Left ventricle myocardium inferior (tissue), 1 donor: ENCODE results near the gene GLIS2. TPM values are rescaled to one million over a fixed set of nuclear protein-coding genes. Genes with fewer than 3 reads are reported as not detected.

ENCODE experiments used
- DNase-seq: peaks from one replicate; pipeline ENCODE4 v3.0.0-alpha.2; 2020
- H3K27ac ChIP-seq: fragments of 200-600 bp; replicated peaks from 2 replicates; pipeline ENCODE4 v1.8.0; 2021
- H3K27me3 ChIP-seq: fragments of 200-600 bp; 2 replicates; pipeline ENCODE4 v1.8.0; 2021; ENCODE audit warnings: low read depth
- H3K36me3 ChIP-seq: fragments of 200-600 bp; 2 replicates; pipeline ENCODE4 v1.8.0; 2021
- H3K4me1 ChIP-seq: fragments of 200-600 bp; 2 replicates; pipeline ENCODE4 v1.8.0; 2021
- H3K4me3 ChIP-seq: fragments of 200-600 bp; 2 replicates; pipeline ENCODE4 v1.8.0; 2021; ENCODE audit warnings: mild to moderate bottlenecking, moderate library complexity
- H3K9me3 ChIP-seq: fragments of 200-600 bp; replicated peaks from 2 replicates; pipeline ENCODE4 v1.8.0; 2021
- intact Hi-C: fragments of 100-400 bp; cut with micrococcal nuclease; formaldehyde crosslinking; loops from one replicate; pipeline ENCODE4 v1.11.0; 2022
- total RNA-seq: library from RNA; stranded (reverse); fragmentation: NEBNext Ultra II Directional; extraction: Animal tissue kit (Norgen Biotek cat#: 25700); gene quantifications from one replicate; pipeline ENCODE4 v1.2.1, GENCODE V29; 2021
- TF ChIP-seq, protein P1 (sequence below): fragments of 200-600 bp; IDR thresholded peaks from 2 replicates; pipeline ENCODE4 v1.8.0; 2021; ENCODE audit warnings: antibody characterized with exemption, mild to moderate bottlenecking, borderline replicate concordance
- donor health status: DM: no; HTN: yes; CAD: no; lungs with severe emphysema.

GLIS2 gene
- total RNA-seq, 1 donor from 2014 or later = 17.2 TPM

DNA sequence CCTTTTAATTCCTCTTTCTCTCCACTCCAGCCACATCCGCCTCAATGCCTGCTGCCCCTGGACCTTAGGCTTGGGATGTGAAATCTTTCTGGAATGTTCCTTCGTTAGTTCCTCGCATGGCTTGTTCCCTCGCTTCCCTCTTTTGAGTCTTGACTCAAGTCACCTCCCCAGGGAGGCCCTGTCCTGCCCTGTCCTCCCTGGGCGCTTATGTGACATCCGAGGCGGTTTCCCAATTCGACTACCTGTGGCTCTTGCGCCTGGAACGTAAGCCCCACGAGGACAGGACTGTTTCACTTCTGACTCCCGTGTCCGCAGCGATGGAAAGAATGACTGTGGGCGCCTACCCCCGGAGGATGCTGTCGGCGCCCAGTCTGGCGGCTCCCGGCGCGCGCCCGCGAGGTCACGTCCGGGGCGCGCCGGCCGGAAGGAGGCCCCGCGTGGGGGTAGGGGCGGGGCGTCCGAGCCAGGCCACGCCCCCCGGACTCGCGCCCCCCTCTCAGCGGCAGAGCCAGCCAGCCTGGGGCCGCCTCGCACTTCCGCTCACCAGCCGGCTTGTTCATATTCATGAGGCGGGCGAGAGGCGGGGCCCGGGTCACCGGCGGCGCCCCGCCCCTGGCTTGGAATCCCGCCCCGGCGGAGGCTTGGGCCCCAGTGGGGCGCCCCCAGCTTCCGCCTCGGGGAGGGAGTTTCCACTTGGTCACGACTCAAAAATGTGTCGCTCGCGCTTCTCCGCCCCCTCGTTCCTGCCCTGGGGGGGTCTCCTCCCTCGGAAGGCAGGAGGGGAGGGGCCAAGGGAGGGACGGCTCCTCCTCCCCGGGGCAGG, 8.4 kb upstream of the GLIS2 start:
- peak overlapping the region; percentile 90 for H3K27ac ChIP-seq
- H3K27me3 ChIP-seq = no peaks in the 10 kb centered on the region
- TF ChIP-seq, protein P1, sequence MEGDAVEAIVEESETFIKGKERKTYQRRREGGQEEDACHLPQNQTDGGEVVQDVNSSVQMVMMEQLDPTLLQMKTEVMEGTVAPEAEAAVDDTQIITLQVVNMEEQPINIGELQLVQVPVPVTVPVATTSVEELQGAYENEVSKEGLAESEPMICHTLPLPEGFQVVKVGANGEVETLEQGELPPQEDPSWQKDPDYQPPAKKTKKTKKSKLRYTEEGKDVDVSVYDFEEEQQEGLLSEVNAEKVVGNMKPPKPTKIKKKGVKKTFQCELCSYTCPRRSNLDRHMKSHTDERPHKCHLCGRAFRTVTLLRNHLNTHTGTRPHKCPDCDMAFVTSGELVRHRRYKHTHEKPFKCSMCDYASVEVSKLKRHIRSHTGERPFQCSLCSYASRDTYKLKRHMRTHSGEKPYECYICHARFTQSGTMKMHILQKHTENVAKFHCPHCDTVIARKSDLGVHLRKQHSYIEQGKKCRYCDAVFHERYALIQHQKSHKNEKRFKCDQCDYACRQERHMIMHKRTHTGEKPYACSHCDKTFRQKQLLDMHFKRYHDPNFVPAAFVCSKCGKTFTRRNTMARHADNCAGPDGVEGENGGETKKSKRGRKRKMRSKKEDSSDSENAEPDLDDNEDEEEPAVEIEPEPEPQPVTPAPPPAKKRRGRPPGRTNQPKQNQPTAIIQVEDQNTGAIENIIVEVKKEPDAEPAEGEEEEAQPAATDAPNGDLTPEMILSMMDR = no peak
- peak; percentile 94 for DNase-seq
- no peaks in the 10 kb centered on the region for H3K9me3 ChIP-seq
- H3K4me1 ChIP-seq = peaks cover 25% of the 10 kb centered on the region
- intact Hi-C loops = no loop called here
- H3K36me3 ChIP-seq = no peaks in the 10 kb centered on the region
- H3K4me3 ChIP-seq = peak overlapping the region; percentile 70

DNA sequence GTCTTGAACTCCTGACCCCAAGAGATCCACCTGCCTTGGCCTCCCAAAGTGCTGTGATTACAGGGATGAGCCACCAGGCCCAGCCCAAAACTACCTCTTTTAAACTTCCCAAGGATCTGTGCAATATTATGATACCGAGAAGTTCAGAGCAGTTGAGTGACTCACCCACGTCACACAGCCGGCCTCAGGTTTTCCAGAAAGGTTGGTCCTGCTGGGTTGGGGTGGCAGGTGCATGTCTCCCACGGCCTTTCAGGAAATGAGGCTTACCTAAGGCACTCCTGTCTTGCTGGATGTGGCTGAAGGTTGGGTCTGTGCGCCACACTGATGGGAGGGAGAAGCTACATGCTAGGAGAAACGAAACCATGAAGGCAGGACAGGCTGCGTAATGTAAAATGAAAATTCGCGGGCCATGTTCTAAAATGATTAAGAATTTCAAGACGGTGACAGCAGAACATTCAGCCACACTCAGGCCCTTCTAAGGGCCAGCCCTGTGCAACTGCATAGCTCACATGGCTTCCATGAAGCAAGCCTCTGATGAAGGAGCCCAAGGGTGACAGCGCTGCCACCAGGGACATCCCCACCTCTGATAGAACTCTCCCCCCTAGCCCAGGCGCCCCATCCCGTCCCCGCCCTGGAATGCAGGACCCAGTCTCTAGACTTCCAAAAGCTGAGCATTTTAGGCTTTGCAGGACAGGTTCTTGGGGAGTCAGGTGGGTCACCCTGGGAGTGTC, 6.6 kb upstream of the GLIS2 start:
- Histone ChIP-seq H3K27ac (peak overlapping the region; percentile 67), H3K4me3 (no peak overlapping the region), H3K36me3 (no peaks in the 10 kb centered on the region), H3K27me3 (no peaks in the 10 kb centered on the region), H3K4me1 (peaks cover 33% of the 10 kb centered on the region), H3K9me3 (no peaks in the 10 kb centered on the region)
- TF ChIP-seq, protein P1 = no peak
- intact Hi-C loops = no loop called here
- no peak for DNase-seq

DNA sequence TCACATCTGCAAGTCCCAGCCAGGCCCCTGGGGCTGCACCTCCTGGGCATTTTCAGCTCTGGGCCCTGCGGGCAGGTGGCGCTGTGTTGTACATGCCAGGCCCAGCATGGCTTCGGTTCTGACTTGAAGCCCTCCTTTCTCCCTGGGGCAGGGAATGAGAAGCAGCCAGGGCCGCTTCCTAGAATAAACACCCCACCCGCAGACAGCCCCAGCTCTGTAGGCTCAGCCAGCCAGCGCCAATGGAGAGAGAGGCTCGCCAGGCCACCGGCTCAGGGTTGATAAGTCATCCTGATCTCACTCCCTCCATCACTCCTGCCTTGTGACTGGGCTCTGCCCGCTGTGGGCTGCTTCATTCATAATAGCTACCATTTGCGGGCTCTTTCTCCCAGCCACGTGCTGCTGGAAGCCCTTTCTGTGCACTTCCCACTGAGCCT, 6.0 kb upstream of the GLIS2 start:
- intact Hi-C loops = no loop called here
- Histone ChIP-seq H3K4me3 (no peak overlapping the region), H3K4me1 (peaks cover 39% of the 10 kb centered on the region), H3K27ac (peak overlapping the region; percentile 67), H3K27me3 (no peaks in the 10 kb centered on the region), H3K36me3 (no peaks in the 10 kb centered on the region), H3K9me3 (no peaks in the 10 kb centered on the region)
- DNase-seq = peak; percentile 54
- TF ChIP-seq, protein P1 = peak; percentile 69

DNA sequence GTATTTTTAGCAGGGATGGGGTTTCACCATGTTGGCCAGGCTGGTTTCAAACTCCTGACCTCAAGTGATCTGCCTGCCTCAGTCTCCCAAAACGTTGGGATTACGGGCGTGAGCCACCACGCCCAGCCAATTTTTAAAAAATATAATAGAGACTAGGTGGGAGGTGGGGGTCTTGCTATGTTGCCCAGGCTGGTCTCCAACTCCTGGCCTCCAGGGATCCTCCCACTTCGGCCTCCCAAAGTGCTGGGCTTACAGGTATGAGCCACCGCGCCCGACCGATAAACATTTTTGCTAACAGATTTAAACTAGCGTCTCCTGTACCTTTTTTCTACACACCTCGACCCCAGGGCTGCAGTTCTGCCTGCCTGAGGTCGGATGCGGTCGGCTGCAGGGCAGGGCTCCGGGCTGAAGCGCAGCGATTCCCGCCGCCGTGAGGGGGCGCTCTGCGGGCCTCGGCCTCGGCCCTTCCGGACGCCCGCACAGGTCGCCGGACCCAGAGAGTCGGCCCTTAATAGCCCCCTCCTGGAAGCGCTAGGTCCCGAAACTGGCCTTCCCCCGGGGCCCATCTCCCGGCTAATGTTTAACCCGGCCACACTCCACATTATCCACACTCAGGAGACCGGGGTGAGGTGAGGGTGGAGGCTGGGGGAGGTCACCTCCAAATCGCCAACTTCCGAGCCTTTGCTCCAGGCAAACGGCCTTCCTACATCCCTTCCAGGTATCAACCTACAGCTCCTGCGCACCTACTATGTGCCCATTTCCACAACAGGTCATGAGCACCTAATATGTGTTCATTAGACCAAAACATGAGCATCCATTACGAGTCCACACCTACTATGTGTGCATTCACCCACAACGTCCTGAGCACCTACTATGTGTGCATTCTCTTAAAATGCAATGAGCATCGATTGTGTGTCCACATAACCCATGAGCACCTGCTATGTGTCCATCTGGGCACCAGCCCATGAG, 2.0 kb upstream of the GLIS2 start:
- intact Hi-C loops = no loop called here
- Histone ChIP-seq H3K9me3 (no peaks in the 10 kb centered on the region), H3K27me3 (no peaks in the 10 kb centered on the region), H3K4me1 (peaks cover 55% of the 10 kb centered on the region), H3K36me3 (no peaks in the 10 kb centered on the region), H3K4me3 (peak overlapping the region; percentile 30), H3K27ac (peak overlapping the region; percentile 96)
- TF ChIP-seq, protein P1 = peak; percentile 70
- no peak for DNase-seq
